ENCODE measurements around the gene MMEL1. TPM values are rescaled to one million over a fixed set of nuclear protein-coding genes. Genes with fewer than 3 reads are reported as not detected.
A peak's percentile ranks its signal among the peaks of the same experiment; 100 is the strongest.

MMEL1 gene
- total RNA-seq, 1 experiment from 2014 or later: not detected

DNA sequence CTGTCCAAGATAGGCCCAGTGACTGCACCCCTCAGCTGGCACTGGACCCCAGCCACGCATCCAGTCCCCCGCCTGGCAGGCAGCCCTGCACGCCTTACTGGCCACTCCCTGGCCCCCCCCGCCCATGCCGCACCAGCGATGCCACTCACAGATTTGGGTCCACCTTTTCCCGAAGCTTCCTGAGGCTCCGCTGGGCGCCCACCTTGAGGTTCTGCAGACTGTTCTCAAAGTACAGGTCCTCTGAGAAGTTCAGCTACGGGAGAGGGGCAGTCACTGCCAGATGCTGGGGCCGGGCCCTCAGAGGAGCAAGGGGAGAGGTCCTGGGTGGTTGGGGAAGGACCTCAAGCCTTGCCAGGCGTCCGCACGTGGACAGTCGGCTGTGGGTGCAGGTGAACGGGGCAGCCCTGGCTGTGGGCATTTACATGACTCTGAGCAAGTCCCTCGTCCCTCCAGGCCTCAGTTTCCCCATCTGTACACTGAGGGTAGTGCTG, 38.1 kb downstream of the MMEL1 start:
- Histone ChIP-seq H3K9me3 (ENCODE audit: low read length) (no peaks in the 10 kb centered on the region), H3K79me2 (ENCODE audit: low read length) (no peaks in the 10 kb centered on the region), H3K4me2 (ENCODE audit: low read length) (no peak overlapping the region), H4K20me1 (ENCODE audit: low read length) (no peaks in the 10 kb centered on the region), H3F3A (ENCODE audit: low read length, unreplicated experiment) (no peaks in the 10 kb centered on the region), H3K36me3 (ENCODE audit: low read depth, low read length) (no peaks in the 10 kb centered on the region), H3K9me2 (replicated peaks; ENCODE audit: low read length) (no peaks in the 10 kb centered on the region), H3K4me3 (ENCODE audit: low read length) (no peak overlapping the region), H3K27ac (ENCODE audit: low read length) (no peak overlapping the region), H3K9ac (ENCODE audit: low read length) (no peak overlapping the region), H2AFZ (ENCODE audit: low read length) (no peak overlapping the region), H3K27me3 (ENCODE audit: low read length) (no peaks in the 10 kb centered on the region), H3K4me1 (ENCODE audit: insufficient read depth, low read length) (no peaks in the 10 kb centered on the region)
- no TSS peak for BruUV-seq (replicated peaks)
- no peak for DNase-seq
- POLR2A ChIA-PET (ENCODE audit: unreplicated experiment): no interaction called here
- ATAC-seq: no peak
- intact Hi-C loops (cut with micrococcal nuclease): no loop called here
- TF ChIP-seq EZH2 (IDR thresholded peaks at IDR 0.05; ENCODE audit: low read length, unreplicated experiment) (no peak), EZH2phosphoT487 (IDR thresholded peaks at IDR 0.05; ENCODE audit: borderline replicate concordance, low read length) (no peak)
- TF ChIP-seq, protein P1, sequence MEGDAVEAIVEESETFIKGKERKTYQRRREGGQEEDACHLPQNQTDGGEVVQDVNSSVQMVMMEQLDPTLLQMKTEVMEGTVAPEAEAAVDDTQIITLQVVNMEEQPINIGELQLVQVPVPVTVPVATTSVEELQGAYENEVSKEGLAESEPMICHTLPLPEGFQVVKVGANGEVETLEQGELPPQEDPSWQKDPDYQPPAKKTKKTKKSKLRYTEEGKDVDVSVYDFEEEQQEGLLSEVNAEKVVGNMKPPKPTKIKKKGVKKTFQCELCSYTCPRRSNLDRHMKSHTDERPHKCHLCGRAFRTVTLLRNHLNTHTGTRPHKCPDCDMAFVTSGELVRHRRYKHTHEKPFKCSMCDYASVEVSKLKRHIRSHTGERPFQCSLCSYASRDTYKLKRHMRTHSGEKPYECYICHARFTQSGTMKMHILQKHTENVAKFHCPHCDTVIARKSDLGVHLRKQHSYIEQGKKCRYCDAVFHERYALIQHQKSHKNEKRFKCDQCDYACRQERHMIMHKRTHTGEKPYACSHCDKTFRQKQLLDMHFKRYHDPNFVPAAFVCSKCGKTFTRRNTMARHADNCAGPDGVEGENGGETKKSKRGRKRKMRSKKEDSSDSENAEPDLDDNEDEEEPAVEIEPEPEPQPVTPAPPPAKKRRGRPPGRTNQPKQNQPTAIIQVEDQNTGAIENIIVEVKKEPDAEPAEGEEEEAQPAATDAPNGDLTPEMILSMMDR (conservative IDR thresholded peaks at IDR 0.05; ENCODE audit: low read depth, low read length): no peak
- CTCF ChIA-PET: no interaction called here

- Histone ChIP-seq H3K79me2 (ENCODE audit: low read length) (no peaks in the 10 kb centered on the region), H4K20me1 (ENCODE audit: low read length) (no peaks in the 10 kb centered on the region), H3K36me3 (ENCODE audit: low read depth, low read length) (no peaks in the 10 kb centered on the region; the same call in 1 of the 2 replicates), H3F3A (ENCODE audit: low read length, unreplicated experiment) (no peaks in the 10 kb centered on the region), H3K27ac (ENCODE audit: low read length) (no peak overlapping the region), H3K4me3 (ENCODE audit: low read length) (no peak overlapping the region), H3K9me3 (ENCODE audit: low read length) (no peaks in the 10 kb centered on the region), H3K4me2 (ENCODE audit: low read length) (no peak overlapping the region), H3K4me1 (ENCODE audit: insufficient read depth, low read length) (no peaks in the 10 kb centered on the region), H3K9me2 (replicated peaks; ENCODE audit: low read length) (no peaks in the 10 kb centered on the region), H2AFZ (ENCODE audit: low read length) (no peak overlapping the region), H3K9ac (ENCODE audit: low read length) (no peak overlapping the region), H3K27me3 (ENCODE audit: low read length) (no peaks in the 10 kb centered on the region)
- ATAC-seq: no peak
- no TSS peak for BruUV-seq (replicated peaks)
- DNase-seq: peak; percentile 19
- ChIA-PET CTCF (no interaction called here), POLR2A (ENCODE audit: unreplicated experiment) (no interaction called here)
- TF ChIP-seq EZH2phosphoT487 (IDR thresholded peaks at IDR 0.05; ENCODE audit: borderline replicate concordance, low read length) (no peak), EZH2 (IDR thresholded peaks at IDR 0.05; ENCODE audit: low read length, unreplicated experiment) (no peak)
- TF ChIP-seq, protein P1 (conservative IDR thresholded peaks at IDR 0.05; ENCODE audit: low read depth, low read length): no peak
- intact Hi-C loops (cut with micrococcal nuclease): no loop called here
Measured at GRCh38 chr1:2594001-2594640, 38.7 kb downstream of the MMEL1 start.

DNA sequence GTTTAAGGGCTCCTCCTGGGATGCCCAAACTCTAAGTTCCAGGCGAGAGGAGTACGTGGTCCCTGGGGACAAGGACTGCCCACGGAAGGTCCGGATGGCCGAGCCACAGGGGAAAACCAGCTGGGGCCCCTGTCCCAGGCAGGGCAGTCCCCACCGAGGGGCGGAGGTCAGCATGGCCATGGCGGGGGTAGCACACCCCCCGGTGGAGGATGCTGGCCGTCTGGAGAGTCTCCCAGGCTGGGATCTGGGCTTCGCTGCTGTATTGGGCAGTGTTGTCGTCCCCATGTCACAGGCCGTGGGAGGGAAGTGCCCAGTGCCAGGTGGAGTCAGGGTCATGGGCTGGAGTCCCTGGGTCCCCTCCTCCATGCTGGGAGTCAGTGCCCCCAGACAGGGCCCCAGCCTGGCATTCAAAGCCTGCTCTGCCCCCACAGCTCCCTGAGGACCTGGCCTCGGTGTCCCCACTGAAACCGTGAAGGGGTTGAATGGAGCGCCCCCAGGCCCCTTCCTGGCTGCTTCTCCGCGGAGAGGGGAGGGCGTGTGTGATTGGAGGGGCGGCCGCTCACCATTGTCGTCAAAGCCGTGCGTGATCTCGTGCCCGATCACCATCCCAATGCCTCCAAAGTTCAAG, 39.5 kb downstream of the MMEL1 start:
- ATAC-seq (no peak), DNase-seq (no peak)
- BruUV-seq (replicated peaks): no TSS peak
- ChIA-PET CTCF (no interaction called here), POLR2A (ENCODE audit: unreplicated experiment) (no interaction called here)
- Histone ChIP-seq H4K20me1 (ENCODE audit: low read length) (no peaks in the 10 kb centered on the region), H3F3A (ENCODE audit: low read length, unreplicated experiment) (no peaks in the 10 kb centered on the region), H3K9me2 (replicated peaks; ENCODE audit: low read length) (no peaks in the 10 kb centered on the region), H3K79me2 (ENCODE audit: low read length) (no peaks in the 10 kb centered on the region), H3K4me2 (ENCODE audit: low read length) (no peak overlapping the region), H3K9ac (ENCODE audit: low read length) (no peak overlapping the region), H3K4me1 (ENCODE audit: insufficient read depth, low read length) (no peaks in the 10 kb centered on the region), H3K4me3 (ENCODE audit: low read length) (no peak overlapping the region), H3K36me3 (ENCODE audit: low read depth, low read length) (peaks cover 2% of the 10 kb centered on the region; the same call in 1 of the 2 replicates), H3K27ac (ENCODE audit: low read length) (no peak overlapping the region), H3K9me3 (ENCODE audit: low read length) (no peaks in the 10 kb centered on the region), H2AFZ (ENCODE audit: low read length) (no peak overlapping the region), H3K27me3 (ENCODE audit: low read length) (no peaks in the 10 kb centered on the region)
- TF ChIP-seq, protein P1 (conservative IDR thresholded peaks at IDR 0.05; ENCODE audit: low read depth, low read length): no peak
- TF ChIP-seq EZH2 (IDR thresholded peaks at IDR 0.05; ENCODE audit: low read length, unreplicated experiment) (no peak), EZH2phosphoT487 (IDR thresholded peaks at IDR 0.05; ENCODE audit: borderline replicate concordance, low read length) (no peak)
- intact Hi-C loops (cut with micrococcal nuclease): no loop called here
